ENCODE measurements around the gene ERG28. TPM values are rescaled to one million over a fixed set of nuclear protein-coding genes. Genes with fewer than 3 reads are reported as not detected.

ERG28 gene
- total RNA-seq, 1 experiment from 2014 or later = 13.9 TPM

DNA sequence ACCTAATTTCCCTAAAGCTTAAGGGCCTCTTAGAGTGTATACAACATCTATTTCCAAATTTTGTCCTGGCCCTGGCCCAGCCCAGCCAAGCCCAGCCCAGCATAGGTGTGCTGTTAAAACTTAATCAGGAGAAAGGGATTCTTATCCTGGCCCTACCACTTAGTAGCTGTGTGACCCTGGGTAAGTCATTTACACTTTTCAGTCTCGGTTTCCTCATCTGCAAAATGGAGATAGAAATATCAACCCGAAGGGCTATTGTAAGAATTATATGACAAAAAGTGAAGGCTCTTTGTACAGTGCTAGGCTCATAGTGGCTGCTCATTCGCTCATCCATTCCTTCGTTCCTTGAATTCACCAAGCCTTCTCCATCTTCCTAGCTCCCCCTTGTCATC, 442 bp downstream of the ERG28 start:
- DNase-seq (ENCODE audit: low read depth) = no peak

- DNase-seq (ENCODE audit: low read depth) = no peak
Measured at GRCh38 chr14:75658957-75659356, 1.7 kb downstream of the ERG28 start.

DNA sequence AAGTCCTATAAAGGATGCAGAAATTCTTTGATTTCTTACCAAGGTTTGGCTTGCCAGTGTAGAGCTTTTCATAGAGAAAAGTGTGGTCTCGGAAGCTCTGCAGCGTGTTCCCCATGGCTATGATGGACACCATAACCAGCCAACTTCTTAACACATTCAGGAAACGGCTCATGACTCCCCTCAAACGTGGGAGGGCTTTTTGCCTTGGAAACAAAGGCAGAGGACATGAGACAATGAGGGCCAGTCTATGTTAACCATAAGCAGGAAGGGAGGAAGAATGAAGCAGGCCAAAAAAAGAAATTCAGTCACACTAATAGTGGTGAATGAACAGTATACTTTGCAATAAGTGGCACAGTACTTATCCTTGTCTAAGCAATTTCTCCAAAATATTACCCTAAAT, 3.3 kb downstream of the ERG28 start:
- no peak for DNase-seq (ENCODE audit: low read depth)

DNA sequence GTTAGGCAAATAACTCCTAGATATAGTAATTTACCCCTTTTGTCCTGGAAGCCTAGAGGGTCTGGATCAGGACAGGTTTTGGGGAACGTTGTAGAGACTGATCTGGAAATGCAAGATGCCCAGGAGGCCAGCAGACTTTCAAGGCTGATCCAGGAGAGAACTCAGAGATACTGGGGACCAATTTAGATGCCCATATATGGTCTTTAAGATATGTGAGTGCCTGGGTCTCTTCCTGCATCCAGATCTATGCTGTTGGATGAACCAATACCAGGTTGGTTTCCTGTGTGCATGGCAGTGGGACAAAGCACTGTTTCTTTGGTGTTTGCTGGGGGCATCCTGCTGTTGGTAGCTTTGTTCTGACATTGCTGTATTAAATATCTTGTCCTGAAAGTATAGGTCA, 5.4 kb downstream of the ERG28 start:
- DNase-seq (ENCODE audit: low read depth) = no peak

GRCh38 chr14:75654127-75654732, 6.4 kb downstream of the ERG28 start:
- DNase-seq (ENCODE audit: low read depth) = peak; percentile 47

DNA sequence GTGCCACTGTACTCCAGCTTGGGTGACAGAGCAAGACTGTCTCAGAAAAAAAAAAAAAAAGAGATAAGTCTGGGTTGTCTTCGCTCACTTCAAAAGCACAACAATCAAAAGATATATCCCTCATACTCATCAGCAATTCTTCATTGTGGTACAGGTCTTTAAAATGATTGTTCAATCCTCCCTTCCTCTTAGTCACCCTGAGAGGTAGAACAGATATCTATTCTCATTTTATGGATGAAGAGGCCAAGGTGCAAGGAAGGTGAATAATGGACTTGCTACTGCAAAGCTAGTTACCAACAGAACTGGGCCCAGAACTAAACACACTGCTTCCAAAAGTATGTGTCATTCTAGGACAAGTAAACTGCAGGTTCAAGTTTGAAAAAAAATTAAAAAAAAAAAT, 7.1 kb downstream of the ERG28 start:
- DNase-seq (ENCODE audit: low read depth) = no peak

GRCh38 chr14:75650253-75651058, 10.2 kb downstream of the ERG28 start:
- no peak for DNase-seq (ENCODE audit: low read depth)

GRCh38 chr14:75649773-75650172, 10.9 kb downstream of the ERG28 start:
- DNase-seq (ENCODE audit: low read depth) = no peak

DNA sequence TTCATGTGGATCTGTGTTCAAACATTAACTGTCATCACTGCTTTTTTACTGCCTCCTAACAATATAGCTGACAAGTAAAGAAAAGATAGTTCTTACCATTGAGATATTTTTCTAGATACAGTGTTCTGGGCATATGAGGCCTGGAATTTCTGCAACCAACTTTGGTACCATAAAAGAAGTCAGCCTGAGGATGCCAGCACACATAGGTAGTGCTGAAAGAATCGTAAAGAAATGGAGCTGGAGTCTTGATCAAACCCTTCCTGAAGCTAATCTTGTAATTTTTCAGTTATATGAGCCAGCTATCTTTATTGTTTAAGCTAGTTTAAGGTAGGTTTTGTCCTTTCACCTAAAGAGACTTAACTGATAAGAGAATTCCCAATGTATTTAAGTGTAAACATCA, 11.3 kb downstream of the ERG28 start:
- no peak for DNase-seq (ENCODE audit: low read depth)

DNA sequence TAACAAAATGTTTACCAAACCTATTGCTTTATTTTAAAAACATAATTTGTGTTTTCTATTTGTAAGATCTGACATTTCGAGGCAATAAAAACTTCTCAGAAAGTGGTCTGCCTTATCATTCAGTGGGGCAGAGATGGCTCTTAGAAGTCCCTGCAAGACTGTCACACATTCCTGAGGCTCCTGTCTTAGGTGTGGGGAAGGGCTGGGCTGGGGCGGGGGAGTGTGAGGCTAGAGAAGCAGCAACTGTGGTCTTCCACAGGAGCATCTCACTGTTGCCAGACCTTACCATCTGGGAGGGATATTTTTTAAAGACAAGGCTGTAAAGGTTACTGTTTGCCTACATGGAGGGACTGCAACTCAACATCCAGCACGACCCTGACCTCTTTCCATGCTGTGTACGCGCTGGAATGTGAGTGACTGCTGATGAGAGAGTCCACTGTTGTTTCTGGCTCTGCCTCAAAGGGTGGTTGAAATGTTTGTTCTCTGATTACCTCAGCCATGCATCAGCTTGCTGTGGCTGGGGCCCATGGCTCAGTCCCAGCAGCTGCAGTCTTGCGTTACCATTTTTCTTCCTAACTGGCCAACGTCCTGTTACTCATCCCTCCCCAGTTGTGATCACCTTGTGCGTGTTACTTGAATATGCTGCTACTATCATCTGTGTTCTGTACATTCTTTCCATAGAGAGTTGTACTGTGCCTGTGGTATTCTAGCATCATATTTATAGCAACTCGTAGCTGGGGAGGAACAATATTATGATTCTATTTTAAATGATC, 12.4 kb downstream of the ERG28 start:
- peak; percentile 95 for DNase-seq (ENCODE audit: low read depth)

- DNase-seq (ENCODE audit: low read depth) = no peak
Measured at GRCh38 chr14:75647640-75648039, 13.0 kb downstream of the ERG28 start.

- no peak for DNase-seq (ENCODE audit: low read depth)
Measured at GRCh38 chr14:75646762-75647161, 13.9 kb downstream of the ERG28 start.

DNA sequence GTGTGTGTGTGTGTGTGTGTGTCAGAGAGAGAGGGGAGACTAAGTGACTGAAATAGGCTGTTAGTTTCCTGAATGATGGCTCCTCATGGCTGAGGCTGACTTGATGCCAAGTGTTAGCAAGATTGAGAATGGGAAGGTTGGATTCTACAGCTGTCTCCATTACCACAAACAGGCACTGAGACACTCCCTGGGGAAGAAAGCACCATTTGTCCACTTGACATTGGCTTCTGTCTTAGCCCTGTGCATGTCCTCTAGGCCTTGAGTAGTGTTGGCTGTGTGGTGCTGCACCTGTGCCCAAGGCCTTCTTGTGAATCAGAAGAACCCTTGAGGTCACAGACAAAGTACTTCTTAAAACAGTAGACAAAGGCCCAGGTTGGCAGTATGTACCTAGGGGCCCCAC, 15.6 kb downstream of the ERG28 start:
- no peak for DNase-seq (ENCODE audit: low read depth)

DNA sequence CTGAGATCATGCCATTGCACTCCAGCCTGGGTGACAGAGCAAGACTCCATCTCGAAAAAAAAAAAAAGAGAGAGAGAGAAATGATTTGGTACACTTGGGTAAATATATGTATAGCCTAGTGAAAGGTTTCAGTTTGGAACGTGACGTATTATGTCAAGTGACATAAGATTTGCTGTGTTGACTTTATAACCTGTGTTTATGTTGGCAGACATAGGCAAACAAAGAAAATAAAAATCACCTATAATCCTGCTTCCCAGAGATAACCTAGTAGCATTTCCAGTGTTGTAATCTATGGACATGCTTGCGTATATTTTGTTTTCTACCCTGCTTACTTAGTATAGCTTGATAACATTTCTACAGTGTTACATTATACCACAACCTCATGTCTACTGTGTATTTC, 16.7 kb downstream of the ERG28 start:
- no peak for DNase-seq (ENCODE audit: low read depth)

DNA sequence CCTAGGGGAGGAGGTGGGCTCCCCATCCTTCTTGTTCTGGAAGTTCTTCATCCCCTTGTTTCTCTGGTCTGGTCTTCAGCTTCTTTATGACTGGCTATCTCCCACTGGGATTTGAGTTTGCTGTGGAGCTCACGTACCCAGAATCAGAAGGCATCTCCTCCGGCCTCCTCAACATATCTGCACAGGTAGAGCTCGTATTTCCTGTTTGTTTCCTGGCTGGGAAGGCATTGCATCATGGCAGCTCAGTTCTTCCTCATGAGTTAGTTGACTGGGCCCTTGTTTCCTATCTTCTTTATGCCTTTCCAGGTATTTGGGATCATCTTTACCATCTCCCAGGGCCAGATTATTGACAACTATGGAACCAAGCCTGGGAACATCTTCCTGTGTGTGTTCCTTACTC, 19.8 kb downstream of the ERG28 start:
- DNase-seq (ENCODE audit: low read depth) = no peak

- peak; percentile 85 for DNase-seq (ENCODE audit: low read depth)
Measured at GRCh38 chr14:75636100-75636692, 24.5 kb downstream of the ERG28 start.

- peak; percentile 18 for DNase-seq (ENCODE audit: low read depth)
Measured at GRCh38 chr14:75634848-75635247, 25.8 kb downstream of the ERG28 start.

- DNase-seq (ENCODE audit: low read depth) = no peak
Measured at GRCh38 chr14:75631453-75631831, 29.2 kb downstream of the ERG28 start.

DNA sequence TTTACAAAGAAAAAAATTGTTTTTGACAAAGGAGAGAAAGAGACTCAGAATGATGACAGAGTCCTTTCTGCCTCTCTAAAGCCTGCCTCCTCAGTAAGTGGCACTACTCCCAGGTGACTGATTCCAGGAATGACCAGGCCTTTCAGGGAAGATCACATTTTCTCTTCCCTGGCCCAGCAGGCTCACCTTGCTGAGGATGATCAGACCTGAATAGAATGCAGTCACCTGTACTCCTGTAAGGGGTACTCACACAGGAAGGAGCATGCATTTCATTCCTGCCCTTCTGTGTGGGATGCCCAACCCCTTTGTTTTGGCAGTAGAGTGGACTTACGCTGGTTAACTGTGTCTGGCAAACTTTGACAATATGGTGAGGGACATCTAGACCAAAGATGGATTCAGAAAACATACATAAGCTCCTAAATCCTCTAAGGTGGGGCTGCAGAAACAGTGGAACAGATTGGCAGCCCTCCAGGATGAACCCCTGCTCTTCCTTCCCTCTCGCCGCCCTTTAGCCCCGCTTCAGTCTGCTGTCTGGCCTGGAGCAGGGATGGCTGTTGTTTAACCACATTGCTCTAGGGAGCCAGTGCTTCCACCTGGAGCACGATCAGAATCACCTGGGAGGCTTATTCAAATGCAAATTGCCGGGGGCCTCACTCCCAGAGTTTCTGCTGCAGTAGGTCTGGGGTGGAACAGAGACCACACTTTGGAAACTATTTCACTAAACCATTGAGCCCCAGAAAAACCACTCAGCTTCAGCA, 29.8 kb downstream of the ERG28 start:
- no peak for DNase-seq (ENCODE audit: low read depth)

- peak; percentile 59 for DNase-seq (ENCODE audit: low read depth)
Measured at GRCh38 chr14:75628816-75629215, 31.9 kb downstream of the ERG28 start.

DNA sequence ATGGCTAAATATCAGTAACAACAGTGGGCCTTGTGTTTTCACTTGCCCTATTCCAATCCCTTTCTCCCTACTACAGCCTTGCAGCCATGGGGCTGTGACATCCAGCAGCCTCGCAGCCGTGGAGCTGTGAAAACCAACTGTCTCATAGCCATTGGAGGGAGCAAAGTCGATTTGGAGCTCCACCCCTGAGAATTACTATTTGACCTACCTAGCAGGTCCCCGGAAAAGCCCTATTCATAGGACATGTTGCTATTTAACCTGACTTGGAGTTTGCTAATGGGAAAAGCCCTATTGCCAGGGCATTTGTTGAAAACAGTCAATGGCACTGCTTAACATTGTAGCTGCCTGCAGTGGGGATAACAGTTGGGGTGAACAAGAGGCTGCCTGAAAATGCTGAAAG, 33.3 kb downstream of the ERG28 start:
- DNase-seq (ENCODE audit: low read depth) = no peak

GRCh38 chr14:75626863-75627262, 33.8 kb downstream of the ERG28 start:
- DNase-seq (ENCODE audit: low read depth) = no peak

Measured in RPMI7951 (cell line).